ENCODE measurements around the gene ZMYND8.
A peak's percentile ranks its signal among the peaks of the same experiment; 100 is the strongest.
"Not testable (repeated sequence)": the region's sequence is repeated elsewhere in the genome, so short reads cannot be mapped to it uniquely, and the experiment has no call there.

The ZMYND8 gene

GRCh38 chr20:47265214-47265613 is 91.3 kb downstream of the ZMYND8 start:
- no peak for DNase-seq (ENCODE audit: low read depth)

GRCh38 chr20:47264137-47264769 is 92.2 kb downstream of the ZMYND8 start:
- not testable (repeated sequence) for DNase-seq (ENCODE audit: low read depth)

- DNase-seq (ENCODE audit: low read depth) = peak; percentile 59
Observed at GRCh38 chr20:47263465-47264084, 92.9 kb downstream of the ZMYND8 start.

- DNase-seq (ENCODE audit: low read depth) = no peak
Observed at GRCh38 chr20:47263080-47263464, 93.4 kb downstream of the ZMYND8 start.

GRCh38 chr20:47262365-47263013 is 94.0 kb downstream of the ZMYND8 start:
- no peak for DNase-seq (ENCODE audit: low read depth)

GRCh38 chr20:47262008-47262364 is 94.5 kb downstream of the ZMYND8 start:
- DNase-seq (ENCODE audit: low read depth) = no peak

GRCh38 chr20:47261161-47261774 is 95.2 kb downstream of the ZMYND8 start:
- DNase-seq (ENCODE audit: low read depth) = not testable (repeated sequence)

- not testable (repeated sequence) for DNase-seq (ENCODE audit: low read depth)
Observed at GRCh38 chr20:47260540-47261126, 95.9 kb downstream of the ZMYND8 start.

- peak; percentile 55 for DNase-seq (ENCODE audit: low read depth)
Observed at GRCh38 chr20:47258745-47259695, 97.5 kb downstream of the ZMYND8 start.

GRCh38 chr20:47257771-47258170 is 98.7 kb downstream of the ZMYND8 start:
- DNase-seq (ENCODE audit: low read depth) = no peak

GRCh38 chr20:47257256-47257655 is 99.2 kb downstream of the ZMYND8 start:
- no peak for DNase-seq (ENCODE audit: low read depth)

GRCh38 chr20:47256668-47257236 is 99.7 kb downstream of the ZMYND8 start:
- DNase-seq (ENCODE audit: low read depth) = peak; percentile 38

GRCh38 chr20:47253872-47254271 is 102.6 kb downstream of the ZMYND8 start:
- DNase-seq (ENCODE audit: low read depth) = no peak

GRCh38 chr20:47252879-47253307 is 103.6 kb downstream of the ZMYND8 start:
- DNase-seq (ENCODE audit: low read depth) = no peak

GRCh38 chr20:47251154-47252020 is 105.1 kb downstream of the ZMYND8 start:
- DNase-seq (ENCODE audit: low read depth) = no peak

- DNase-seq (ENCODE audit: low read depth) = no peak
Observed at GRCh38 chr20:47250360-47250759, 106.1 kb downstream of the ZMYND8 start.

- DNase-seq (ENCODE audit: low read depth) = no peak
Observed at GRCh38 chr20:47249913-47250312, 106.6 kb downstream of the ZMYND8 start.

GRCh38 chr20:47248448-47248966 is 108.0 kb downstream of the ZMYND8 start:
- DNase-seq (ENCODE audit: low read depth) = no peak

GRCh38 chr20:47247972-47248371 is 108.5 kb downstream of the ZMYND8 start:
- no peak for DNase-seq (ENCODE audit: low read depth)

Measured in amniotic epithelial cell (primary cell).